ENCODE data around the gene TMEM63C. TPM values are rescaled to one million over a fixed set of nuclear protein-coding genes. Genes with fewer than 3 reads are reported as not detected.

Gene TMEM63C, protein sequence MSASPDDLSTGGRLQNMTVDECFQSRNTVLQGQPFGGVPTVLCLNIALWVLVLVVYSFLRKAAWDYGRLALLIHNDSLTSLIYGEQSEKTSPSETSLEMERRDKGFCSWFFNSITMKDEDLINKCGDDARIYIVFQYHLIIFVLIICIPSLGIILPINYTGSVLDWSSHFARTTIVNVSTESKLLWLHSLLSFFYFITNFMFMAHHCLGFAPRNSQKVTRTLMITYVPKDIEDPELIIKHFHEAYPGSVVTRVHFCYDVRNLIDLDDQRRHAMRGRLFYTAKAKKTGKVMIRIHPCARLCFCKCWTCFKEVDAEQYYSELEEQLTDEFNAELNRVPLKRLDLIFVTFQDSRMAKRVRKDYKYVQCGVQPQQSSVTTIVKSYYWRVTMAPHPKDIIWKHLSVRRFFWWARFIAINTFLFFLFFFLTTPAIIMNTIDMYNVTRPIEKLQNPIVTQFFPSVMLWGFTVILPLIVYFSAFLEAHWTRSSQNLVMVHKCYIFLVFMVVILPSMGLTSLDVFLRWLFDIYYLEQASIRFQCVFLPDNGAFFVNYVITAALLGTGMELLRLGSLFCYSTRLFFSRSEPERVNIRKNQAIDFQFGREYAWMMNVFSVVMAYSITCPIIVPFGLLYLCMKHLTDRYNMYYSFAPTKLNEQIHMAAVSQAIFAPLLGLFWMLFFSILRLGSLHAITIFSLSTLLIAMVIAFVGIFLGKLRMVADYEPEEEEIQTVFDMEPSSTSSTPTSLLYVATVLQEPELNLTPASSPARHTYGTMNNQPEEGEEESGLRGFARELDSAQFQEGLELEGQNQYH
- total RNA-seq, result 1 to 10 TPM; 1.9 to 2.1 TPM

DNA sequence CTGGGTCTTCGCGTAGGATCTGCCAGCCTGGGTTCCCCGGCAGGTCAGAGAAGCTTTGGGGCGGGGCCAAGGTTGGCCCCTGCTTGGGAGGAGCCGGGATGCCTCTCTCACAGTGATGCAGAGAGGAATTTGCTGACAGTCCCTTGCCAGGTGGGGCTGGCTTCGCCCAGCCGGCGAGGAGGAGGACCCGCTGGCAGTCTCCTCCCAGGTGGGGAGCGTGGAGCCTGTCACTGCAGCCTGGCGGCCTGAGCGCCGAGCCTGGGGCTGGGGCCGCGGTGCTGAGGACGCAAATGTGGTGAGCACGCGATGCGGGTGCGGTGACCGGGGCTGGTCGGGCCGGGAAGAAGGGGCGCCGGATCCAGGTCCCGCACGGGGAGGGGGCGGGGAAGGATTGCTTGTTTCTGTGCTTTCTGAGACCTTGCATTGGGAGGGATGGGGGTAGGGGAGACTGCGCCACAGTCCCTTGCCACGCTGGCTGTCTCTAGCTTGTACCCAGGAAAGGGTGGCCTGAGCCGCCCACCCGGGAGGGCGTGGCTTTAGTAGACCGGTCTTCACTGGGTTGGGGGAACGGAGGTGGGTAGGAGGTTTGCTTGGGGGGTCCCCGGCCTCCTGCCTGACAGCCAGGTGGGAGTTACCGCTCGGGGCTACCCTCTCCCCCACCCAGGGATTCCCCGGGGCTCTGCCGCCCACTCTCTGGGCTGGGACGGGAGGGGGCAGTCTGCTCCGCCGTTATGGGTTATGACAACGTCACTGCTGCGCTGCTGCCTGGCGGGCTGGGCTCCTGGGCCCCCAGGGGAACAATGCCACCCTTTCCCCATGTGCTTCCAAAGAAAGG is at the start of gene TMEM63C:
Gene TMEM63C, plus strand, starts transcription at position 196 of the 835 bp plus-strand sequence. CDS start 37,016 bp downstream, outside the sequence.
- Mint-ChIP-seq H3K36me3 (ENCODE audit: insufficient read depth in 2 of 2) (no peaks in the 10 kb centered on the region), H3K27me3 (ENCODE audit: low read depth) (peaks cover 48% of the 10 kb centered on the region), H3K4me1 (ENCODE audit: low read depth) (peaks cover 20% of the 10 kb centered on the region), H3K27ac (no peak within 1 kb of the TSS), H3K9me3 (no peaks in the 10 kb centered on the region), H3K4me3 (peak within 1 kb of the TSS; percentile 79 to 81)
- ATAC-seq (replicated peaks in 1 of 2), result peak; percentile 92 to 95
- peak; percentile 76 to 80 for DNase-seq

DNA sequence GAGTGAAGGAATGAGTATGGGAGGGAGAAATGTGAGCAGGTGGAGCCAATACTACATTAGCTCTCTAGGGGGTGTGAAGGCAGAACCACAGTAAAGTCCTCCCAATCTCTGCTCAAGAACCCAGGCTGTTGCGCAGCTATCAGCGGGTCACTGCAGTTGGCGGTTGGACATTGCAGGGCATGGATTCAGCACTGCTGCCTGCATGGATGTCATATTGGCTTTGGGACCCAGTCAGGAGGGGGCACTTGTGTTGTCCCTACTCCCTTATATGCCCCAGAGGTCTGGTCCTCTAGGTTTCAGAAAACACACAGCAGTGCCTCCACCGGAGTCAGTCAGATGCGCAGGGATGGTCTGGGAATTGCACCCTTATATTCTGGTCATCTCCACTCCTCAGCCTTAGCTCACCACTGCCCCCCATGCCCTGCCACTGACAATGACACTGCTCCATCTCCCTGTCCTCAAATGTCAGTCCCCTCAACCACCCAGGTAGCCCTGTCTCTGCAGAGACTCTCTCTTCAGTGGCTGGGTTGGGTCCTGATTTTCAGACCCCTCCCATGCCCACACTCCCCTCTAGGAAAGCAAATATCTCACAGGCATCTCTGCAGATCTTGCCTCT is 49.6 kb upstream of the TMEM63C start:
- ATAC-seq (replicated peaks in 1 of 2) (no peak), DNase-seq (no peak)
- Mint-ChIP-seq H3K4me3 (no peak overlapping the region), H3K27ac (no peak overlapping the region), H3K27me3 (ENCODE audit: low read depth) (peaks cover 66% of the 10 kb centered on the region), H3K4me1 (ENCODE audit: low read depth) (peaks cover 5% of the 10 kb centered on the region), H3K9me3 (no peaks in the 10 kb centered on the region), H3K36me3 (ENCODE audit: insufficient read depth in 2 of 2) (no peaks in the 10 kb centered on the region)

DNA sequence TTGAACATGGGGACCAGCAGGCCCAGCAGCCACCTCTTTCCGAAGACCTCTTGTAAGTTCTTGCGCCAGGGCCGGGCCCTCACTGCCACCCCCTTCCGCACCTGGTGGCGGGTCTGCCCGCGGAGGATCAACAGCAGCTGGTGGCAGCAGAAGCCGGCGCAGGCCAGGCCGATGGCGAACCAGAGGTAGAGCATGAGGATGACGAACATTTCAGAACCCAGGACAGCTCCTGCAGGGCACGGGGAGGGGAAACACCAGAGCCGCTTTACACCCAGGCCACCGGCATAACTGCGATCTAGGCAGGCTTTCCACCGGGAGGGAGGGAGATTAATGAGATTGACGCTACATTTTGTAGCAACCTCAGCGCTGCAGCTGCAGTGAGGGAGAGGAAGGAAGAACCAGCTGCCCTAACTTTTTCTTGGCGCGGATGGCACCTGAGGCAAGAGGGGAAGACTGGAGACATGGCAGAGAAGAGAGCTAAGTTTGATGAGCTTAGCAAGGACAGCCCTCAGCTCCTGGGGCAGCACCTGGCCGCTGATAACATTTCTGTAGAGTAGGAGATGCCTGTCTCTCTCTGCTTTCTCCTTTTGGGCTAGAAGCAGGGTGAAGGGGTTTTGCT is 47.8 kb upstream of the TMEM63C start:
- Mint-ChIP-seq H3K4me1 (ENCODE audit: low read depth) (peaks cover 5% of the 10 kb centered on the region), H3K27ac (no peak overlapping the region), H3K36me3 (ENCODE audit: insufficient read depth in 2 of 2) (no peaks in the 10 kb centered on the region), H3K4me3 (no peak overlapping the region), H3K9me3 (no peaks in the 10 kb centered on the region), H3K27me3 (ENCODE audit: low read depth) (peaks cover 78% of the 10 kb centered on the region)
- DNase-seq (peak; percentile 68 to 75), ATAC-seq (replicated peaks in 1 of 2) (peak; percentile 86 to 87)

DNA sequence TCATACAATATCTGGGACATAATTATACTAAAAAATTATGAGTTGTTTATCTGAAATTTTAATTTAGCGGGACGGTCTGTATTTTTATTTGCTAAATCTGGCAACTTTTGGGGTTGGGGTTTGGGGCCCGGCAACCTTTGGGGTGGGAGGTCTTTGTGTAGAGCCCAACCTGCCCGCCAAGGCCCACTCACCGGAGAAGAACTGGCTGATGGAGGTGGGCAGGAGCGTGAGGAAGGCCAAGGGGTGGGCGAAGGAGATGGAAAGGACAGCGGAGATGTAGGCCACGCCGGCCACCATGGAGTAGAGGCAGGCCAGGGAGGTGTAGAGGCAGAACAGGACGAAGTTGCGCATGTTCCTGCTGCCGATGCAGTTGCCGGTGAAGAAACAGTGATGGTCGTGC is 42.6 kb upstream of the TMEM63C start:
- H3K27ac Mint-ChIP-seq, result no peak overlapping the region
- H3K36me3 Mint-ChIP-seq (ENCODE audit: insufficient read depth in 2 of 2), result no peaks in the 10 kb centered on the region
- no peaks in the 10 kb centered on the region for H3K9me3 Mint-ChIP-seq
- peak overlapping the region; percentile 54 to 67 for H3K4me3 Mint-ChIP-seq
- peaks cover 84% of the 10 kb centered on the region for H3K27me3 Mint-ChIP-seq (ENCODE audit: low read depth)
- ATAC-seq (replicated peaks in 1 of 2) (no peak), DNase-seq (no peak)
- peaks cover 11% of the 10 kb centered on the region for H3K4me1 Mint-ChIP-seq (ENCODE audit: low read depth)

DNA sequence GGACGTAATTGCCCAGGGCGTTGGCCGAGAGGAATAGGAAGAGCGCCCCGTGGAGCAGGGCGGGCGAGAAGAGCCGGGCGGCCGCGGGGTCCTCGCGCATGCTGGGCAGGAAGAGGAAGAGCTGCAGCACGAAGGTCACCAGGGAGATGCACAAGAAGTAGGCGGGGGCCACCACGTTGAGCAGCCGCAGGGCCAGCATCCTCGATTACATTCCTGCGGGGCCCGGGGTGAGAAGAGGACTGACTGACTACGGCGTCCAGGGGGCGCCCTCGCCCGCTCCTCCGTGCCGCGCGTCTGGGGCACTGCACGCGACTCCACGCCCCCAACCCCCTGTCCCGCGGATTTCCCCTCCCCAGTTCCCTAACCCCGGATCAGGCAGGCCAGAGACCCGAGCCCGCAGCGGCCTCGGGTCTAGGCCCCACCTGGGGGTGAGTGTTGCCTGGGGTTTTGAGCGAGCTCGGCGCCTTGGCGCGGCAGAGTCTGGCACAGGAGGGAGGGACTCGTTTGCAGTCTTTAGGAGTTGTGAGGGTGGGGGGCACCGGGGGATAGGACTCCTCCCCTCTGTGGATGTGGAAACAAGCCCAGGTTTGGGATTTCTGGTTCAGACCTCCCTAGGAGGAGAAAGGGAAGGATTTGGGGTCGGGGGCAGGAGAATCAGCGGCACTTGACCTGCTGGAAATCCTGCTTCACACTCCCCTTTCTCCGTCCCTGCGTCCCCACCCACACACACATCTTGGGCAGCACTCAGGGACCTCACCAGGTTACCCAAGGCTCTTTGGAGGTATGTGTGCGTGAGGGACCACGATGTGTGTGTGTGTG is 41.8 kb upstream of the TMEM63C start:
- DNase-seq (peak; percentile 70 to 73), ATAC-seq (replicated peaks in 1 of 2) (peak; percentile 81 to 83)
- Mint-ChIP-seq H3K4me3 (peak overlapping the region; percentile 67 to 72), H3K27me3 (ENCODE audit: low read depth) (peaks cover 84% of the 10 kb centered on the region), H3K36me3 (ENCODE audit: insufficient read depth in 2 of 2) (no peaks in the 10 kb centered on the region), H3K9me3 (no peaks in the 10 kb centered on the region), H3K27ac (no peak overlapping the region), H3K4me1 (ENCODE audit: low read depth) (peaks cover 10% of the 10 kb centered on the region)

DNA sequence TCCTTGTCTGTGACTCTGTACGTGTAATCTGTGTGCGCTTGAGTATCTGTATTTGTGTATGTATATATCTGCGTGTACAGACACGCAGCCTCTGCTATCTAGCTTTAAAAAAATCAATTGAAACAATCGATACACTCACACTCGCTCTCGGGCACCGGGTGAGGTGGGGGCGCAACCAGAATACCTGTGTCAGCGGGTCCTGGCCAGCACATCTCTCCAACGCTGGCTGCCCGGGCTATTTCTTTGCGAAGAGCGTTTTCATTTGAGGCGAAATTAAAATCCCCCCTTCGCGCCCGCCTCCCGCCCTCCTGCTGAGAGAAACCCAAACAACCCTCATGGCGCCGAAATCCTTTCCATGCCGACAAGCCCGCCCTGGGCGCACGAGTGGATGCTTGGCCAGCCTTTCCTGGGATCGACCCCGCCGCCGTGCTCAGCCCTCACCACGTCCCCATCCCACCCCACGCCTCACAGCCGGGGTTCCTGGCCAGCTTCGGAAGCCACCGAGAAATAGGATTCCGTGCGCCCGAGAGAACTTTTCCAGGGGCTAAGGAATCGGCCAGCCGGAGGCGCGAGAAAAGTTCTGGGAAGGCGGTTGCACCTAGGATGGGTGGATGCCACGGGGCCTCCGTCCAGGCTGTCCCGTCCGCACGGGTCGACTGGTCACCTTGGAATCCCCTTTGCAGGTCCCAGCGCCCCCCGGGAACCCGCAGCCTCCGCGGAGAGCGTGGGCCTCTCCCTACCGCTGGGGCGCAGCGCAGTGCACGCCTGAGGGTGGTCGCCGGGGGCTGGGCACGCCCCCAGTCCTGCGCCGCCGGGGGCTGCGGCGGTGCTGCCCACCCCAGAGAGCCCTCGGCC is 41.0 kb upstream of the TMEM63C start:
- no peaks in the 10 kb centered on the region for H3K36me3 Mint-ChIP-seq (ENCODE audit: insufficient read depth in 2 of 2)

DNA sequence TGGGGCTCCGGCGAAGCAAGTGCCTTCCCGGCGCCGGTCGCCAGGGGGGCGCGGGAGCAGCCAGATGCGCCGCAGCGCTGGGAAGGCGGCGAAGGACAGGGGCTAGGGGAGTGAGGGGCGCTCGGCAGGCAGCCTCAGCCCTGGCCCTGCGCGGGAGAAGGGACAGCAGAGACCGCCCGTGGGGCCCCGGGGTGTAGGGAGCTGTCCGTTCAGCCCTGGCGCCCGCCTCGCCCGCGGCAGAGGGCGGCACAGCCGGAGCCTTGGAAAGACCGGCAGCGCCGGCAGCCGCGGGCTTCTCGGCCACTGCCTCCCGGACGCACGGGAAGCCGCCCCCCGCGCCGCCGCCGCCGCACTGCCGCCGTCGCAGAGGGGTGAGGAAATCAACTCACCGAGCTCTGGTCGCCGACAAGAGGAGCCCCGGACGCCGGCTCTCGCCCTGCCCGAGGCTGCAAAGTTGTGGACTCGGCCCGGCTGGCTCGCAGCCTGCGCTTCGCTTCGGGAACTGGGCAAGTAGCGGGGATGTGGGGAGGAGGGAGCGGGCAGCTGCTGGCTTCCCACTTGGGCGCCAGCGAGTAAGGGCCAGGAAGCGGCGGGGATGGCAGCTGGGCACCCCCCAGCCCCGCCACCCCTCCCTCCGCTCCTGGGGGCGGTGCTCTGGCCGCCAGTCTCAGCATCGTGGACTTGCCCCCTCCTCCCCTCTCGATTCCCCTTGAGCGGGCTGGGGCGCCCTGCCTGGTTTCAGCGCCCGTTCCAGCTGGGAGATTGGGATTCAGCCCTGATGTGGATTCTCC is 40.2 kb upstream of the TMEM63C start, which contains the start of gene ZDHHC22:
Gene ZDHHC22, minus strand, starts transcription at position 578 of the 791 bp plus-strand sequence. CDS start 2,053 bp downstream, outside the sequence.
- Mint-ChIP-seq H3K4me1 (ENCODE audit: low read depth) (peaks cover 10% of the 10 kb centered on the region), H3K4me3 (peak within 1 kb of the TSS; percentile 67 to 72), H3K9me3 (no peaks in the 10 kb centered on the region), H3K27me3 (ENCODE audit: low read depth) (peaks cover 90% of the 10 kb centered on the region), H3K36me3 (ENCODE audit: insufficient read depth in 2 of 2) (no peaks in the 10 kb centered on the region), H3K27ac (no peak within 1 kb of the TSS)
- DNase-seq (peak in 1 of 2 donors; percentile 28), ATAC-seq (replicated peaks in 1 of 2) (peak; percentile 59 to 60)

More for the DNA sequence above, 41.0 kb upstream of the TMEM63C start:
- ATAC-seq (replicated peaks in 1 of 2) (peak in 1 of 2 donors; percentile 5), DNase-seq (no peak)
- Mint-ChIP-seq H3K4me1 (ENCODE audit: low read depth) (peaks cover 10% of the 10 kb centered on the region), H3K4me3 (peak overlapping the region; percentile 67 to 72), H3K9me3 (no peaks in the 10 kb centered on the region), H3K27me3 (ENCODE audit: low read depth) (peaks cover 84% of the 10 kb centered on the region), H3K27ac (no peak overlapping the region)

DNA sequence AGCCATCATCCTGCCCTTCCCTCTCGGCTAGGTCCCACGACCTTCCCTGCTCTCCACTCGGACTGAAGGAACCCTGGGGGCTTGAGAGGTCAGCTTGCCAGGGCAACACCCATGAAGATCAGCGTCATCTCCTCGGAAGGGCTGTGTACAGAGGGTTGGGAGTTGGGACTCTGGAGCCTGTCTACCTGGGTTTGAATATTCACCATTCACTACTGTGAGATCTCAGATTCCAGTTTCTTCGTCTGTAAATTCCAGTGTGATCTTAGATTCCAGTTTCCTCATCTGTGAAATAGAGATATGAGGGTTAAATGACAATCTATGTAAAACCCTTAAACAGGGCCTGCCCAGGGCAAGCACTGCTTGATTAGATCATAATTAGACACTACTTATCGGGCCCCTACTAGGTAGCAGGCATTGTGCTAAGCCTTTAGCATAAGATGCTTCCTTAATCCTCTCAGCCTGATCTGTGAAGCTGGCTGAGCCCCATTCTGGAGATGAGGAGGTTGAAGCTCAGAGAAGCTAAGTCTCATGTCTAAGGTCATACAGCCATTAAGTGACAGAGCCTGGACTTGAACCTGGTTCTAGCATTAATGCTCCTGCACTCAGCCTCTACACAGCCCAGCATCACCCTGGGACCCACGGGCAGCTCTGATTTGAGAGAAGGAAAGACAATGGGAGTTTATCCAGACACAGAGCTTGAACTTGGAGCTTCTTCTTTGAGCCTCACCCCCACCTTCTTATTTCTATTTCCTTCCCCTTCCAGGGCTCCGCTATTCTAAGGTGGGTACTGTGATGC is 39.4 kb upstream of the TMEM63C start:
- Mint-ChIP-seq H3K4me3 (peak overlapping the region; percentile 59 to 69), H3K9me3 (no peaks in the 10 kb centered on the region), H3K27ac (no peak overlapping the region), H3K4me1 (ENCODE audit: low read depth) (peaks cover 10% of the 10 kb centered on the region), H3K36me3 (ENCODE audit: insufficient read depth in 2 of 2) (no peaks in the 10 kb centered on the region), H3K27me3 (ENCODE audit: low read depth) (peaks cover 90% of the 10 kb centered on the region)
- ATAC-seq (replicated peaks in 1 of 2) (no peak), DNase-seq (no peak)

DNA sequence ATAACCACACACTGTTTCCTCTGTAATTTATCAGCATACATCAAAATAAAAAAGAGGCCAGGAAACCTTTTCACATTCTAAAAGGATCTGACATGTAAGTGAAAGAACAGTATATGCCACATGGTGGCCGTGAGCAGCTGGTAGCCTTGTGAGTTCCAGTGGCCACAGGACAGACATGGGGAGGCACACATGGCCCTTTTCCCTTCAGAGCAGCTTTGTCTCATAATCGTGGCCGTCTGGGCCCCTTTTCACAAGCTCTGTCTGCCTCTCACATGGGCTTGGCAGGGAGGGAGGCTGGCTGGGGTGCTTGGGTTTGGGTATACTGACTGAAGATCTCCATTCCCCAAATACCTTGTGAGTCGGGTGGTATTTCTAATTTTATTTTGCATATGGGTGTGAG is 38.5 kb upstream of the TMEM63C start:
- no peak overlapping the region for H3K4me3 Mint-ChIP-seq
- peaks cover 10% of the 10 kb centered on the region for H3K4me1 Mint-ChIP-seq (ENCODE audit: low read depth)
- H3K9me3 Mint-ChIP-seq, result no peaks in the 10 kb centered on the region

More for the DNA sequence above, 38.5 kb upstream of the TMEM63C start:
- ATAC-seq (replicated peaks in 1 of 2) (no peak), DNase-seq (no peak)
- no peak overlapping the region for H3K27ac Mint-ChIP-seq
- no peaks in the 10 kb centered on the region for H3K36me3 Mint-ChIP-seq (ENCODE audit: insufficient read depth in 2 of 2)
- peaks cover 84% of the 10 kb centered on the region for H3K27me3 Mint-ChIP-seq (ENCODE audit: low read depth)
